Muscle layer of duodenum (tissue), 2 donors: Measurements from ENCODE around the gene NVL.

Experiments used
- H3K27ac ChIP-seq: one replicate; pipeline ENCODE4 v1.7.0; 2013; ENCODE audit warnings: mild to moderate bottlenecking, low read length
- H3K27me3 ChIP-seq: one replicate; pipeline ENCODE4 v1.7.0; 2013; ENCODE audit warnings: low read depth, mild to moderate bottlenecking, control low read depth, low read length
- H3K36me3 ChIP-seq, 2 donors: one replicate each; pipeline ENCODE4 v1.7.0; 2013; ENCODE audit warnings: low read length in 2 of 2, control low read depth in 1 of 2, mild to moderate bottlenecking in 1 of 2; ENCODE audit not compliant: insufficient read depth in 2 of 2, control insufficient read depth in 1 of 2
- H3K4me1 ChIP-seq, 2 donors: one replicate each; pipeline ENCODE4 v1.7.0; 2013; ENCODE audit warnings: low read length in 2 of 2, mild to moderate bottlenecking in 2 of 2, control low read depth in 1 of 2, moderate library complexity in 1 of 2; ENCODE audit not compliant: insufficient read depth in 2 of 2, control insufficient read depth in 1 of 2
- H3K4me3 ChIP-seq, 2 donors: one replicate each; pipeline ENCODE4 v1.7.0; 2013; ENCODE audit warnings: low read length in 2 of 2, low read depth in 1 of 2, mild to moderate bottlenecking in 1 of 2
- H3K9me3 ChIP-seq, 2 donors: one replicate each; pipeline ENCODE4 v1.7.0; 2013; ENCODE audit warnings: low read length in 2 of 2, control low read depth in 1 of 2, mild to moderate bottlenecking in 1 of 2; ENCODE audit not compliant: control insufficient read depth in 1 of 2
- donor health status: healthy.

Gene NVL

DNA sequence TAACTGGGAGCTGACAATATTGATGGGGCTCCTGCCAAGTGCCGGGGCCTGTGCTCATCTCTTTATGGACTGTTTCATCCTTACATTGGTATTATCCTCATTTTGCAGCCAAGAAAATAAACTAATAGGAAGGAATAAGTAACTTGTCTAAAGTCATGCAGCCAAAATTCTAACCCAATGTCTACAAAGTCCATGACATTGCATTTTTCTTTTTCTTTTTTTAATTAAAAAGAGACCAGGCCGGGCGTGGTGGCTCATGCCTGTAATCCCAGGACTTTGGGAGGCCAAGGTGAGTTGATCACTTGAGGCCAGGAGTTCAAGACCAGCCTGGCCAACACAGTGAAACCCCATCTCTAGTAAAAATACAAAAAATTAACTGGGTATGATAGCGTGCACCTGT, 128.1 kb downstream of the NVL start:
- H3K4me1 ChIP-seq, result peaks cover 0 to 17% of the 10 kb centered on the region in 2 donors
- no peaks in the 10 kb centered on the region for H3K27me3 ChIP-seq
- no peak overlapping the region for H3K27ac ChIP-seq
- H3K4me3 ChIP-seq, result no peak overlapping the region
- H3K36me3 ChIP-seq, result no peaks in the 10 kb centered on the region
- no peaks in the 10 kb centered on the region for H3K9me3 ChIP-seq

DNA sequence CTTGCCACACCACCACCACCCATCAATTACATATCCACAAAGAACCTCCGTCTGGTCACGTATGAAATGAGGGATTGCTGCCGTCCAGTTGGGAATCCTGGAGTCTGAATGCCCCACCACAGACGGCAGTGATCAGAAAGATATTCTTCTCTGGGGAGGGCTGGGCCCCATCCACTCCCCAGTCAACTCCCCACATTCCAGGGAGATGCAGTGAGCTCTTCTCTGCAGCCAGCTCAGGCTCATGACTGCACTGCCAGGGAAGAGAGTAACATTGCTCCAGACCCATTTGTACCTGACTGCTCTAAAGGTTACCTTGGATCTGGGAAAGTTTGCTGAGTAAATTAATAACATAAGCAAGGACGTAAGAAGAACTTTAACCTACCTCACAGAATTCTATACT, 128.6 kb downstream of the NVL start:
- no peak overlapping the region for H3K4me3 ChIP-seq
- H3K27me3 ChIP-seq, result no peaks in the 10 kb centered on the region
- H3K4me1 ChIP-seq, result peaks cover 0 to 17% of the 10 kb centered on the region in 2 donors
- H3K36me3 ChIP-seq, result no peaks in the 10 kb centered on the region
- H3K9me3 ChIP-seq, result no peaks in the 10 kb centered on the region
- H3K27ac ChIP-seq, result no peak overlapping the region

DNA sequence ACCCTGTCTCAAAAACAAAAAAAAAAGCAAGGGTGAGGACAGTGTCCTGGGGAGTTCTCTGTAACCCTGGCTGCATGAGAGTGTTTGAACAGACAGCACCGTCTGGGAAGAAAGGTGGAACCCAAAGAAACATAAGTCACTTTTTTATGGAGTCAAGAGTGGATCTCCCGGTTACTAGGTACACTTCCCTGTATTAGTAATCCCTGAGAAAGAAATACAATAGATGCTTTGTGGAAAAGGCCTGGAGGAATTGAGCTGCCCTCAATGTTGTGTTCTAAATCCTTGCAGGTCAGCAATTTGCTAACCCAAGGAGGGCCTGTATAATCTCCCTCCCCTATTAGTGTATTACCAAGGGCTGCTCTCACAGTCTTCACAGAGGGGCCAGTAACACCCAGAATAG, 130.3 kb downstream of the NVL start:
- no peaks in the 10 kb centered on the region for H3K36me3 ChIP-seq
- no peaks in the 10 kb centered on the region for H3K9me3 ChIP-seq
- peaks cover 0 to 13% of the 10 kb centered on the region in 2 donors for H3K4me1 ChIP-seq
- no peak overlapping the region for H3K4me3 ChIP-seq
- H3K27ac ChIP-seq, result no peak overlapping the region
- H3K27me3 ChIP-seq, result no peaks in the 10 kb centered on the region

DNA sequence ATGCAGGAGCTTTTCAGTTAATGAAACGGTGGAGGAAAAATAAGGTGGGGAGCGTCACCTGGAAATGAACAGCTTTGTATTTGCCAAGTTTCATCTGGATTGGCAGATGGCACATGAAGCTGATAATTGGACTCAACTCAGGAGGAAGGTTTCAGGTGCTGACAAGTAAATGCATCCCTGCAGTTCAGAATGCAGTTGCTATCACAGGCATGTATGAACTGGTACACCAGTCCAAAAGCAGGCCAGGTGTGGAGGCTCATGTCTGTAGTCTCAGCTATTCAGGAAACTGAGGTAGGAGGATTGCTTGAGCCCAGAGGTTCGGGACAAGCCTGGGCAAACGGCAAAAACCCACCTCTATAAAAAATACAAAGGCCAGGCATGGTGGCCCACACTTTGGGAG, 131.4 kb downstream of the NVL start:
- H3K4me1 ChIP-seq, result peaks cover 0 to 6% of the 10 kb centered on the region in 2 donors
- no peak overlapping the region for H3K27ac ChIP-seq
- H3K9me3 ChIP-seq, result no peaks in the 10 kb centered on the region
- H3K27me3 ChIP-seq, result no peaks in the 10 kb centered on the region
- peaks cover 4 to 7% of the 10 kb centered on the region in 2 donors for H3K36me3 ChIP-seq
- no peak overlapping the region for H3K4me3 ChIP-seq

DNA sequence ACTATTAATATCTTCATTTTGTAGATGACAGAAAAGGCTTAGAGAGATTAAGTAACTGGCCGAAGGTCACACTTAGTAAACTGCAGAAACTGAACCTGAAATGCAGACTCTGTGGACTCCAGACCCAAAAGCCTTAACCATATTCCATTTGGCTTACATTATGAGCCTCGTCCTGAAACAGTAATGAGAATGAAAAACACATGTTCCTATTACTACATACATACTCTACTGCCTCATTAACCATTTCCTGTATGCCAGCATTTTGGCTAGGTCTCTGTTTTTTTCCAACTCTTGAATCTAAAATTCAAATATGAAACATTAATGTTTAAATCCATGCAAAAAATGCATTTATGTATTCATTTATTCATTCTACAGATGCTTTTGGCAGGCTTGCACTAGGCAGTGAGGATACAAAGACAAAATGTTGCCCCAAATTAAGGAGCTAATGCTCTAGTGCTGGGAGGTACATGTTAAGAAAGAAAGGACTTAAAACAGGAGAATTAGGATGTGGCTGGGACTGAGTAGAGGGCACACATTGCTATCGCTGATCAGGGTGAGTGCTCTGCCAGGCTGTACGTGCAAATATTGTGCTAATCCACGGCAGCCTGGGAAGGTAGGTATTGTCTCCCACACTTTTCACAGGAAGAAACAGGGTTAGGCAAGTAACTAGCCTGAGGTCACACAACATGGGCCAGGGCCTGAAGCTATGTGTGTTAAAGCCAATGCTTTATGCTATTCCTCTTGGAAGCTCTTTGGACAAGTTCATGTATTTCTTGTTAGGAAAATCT, 133.0 kb downstream of the NVL start:
- no peak overlapping the region for H3K27ac ChIP-seq

DNA sequence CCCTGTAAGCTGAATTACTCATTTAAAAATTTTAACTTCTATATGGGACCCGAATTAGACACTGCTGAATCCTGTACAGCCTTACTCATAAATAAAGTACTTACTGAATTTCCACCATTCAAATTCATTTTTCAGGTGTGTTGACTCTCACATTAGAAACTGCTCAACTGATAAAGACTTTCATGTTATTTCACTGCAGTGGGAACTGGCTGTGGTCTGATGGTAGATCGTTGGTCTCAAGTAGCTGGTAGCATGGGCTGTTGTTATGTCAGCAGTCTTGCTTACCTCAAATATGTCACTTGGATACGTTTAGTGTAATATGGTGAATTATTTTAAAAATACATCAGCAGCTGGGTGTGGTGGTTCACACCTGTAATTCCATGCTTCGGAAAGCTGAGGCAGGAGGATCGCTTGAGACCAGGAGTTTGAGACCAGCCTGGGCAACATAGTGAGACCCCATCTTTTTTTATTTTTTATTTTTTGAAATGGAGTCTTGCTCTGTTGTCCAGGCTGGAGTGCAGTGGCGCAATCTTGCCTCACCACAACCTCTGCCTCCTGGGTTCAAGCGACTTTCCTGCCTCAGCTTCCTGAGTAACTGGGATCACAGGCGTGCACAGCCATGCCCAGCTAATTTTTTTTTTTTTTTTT, 136.5 kb downstream of the NVL start:
- Histone ChIP-seq H3K9me3 (no peaks in the 10 kb centered on the region), H3K36me3 (peaks cover 16 to 17% of the 10 kb centered on the region in 2 donors), H3K4me3 (no peak overlapping the region), H3K4me1 (peaks cover 0 to 5% of the 10 kb centered on the region in 2 donors), H3K27ac (no peak overlapping the region), H3K27me3 (no peaks in the 10 kb centered on the region)

More for the DNA sequence above, 133.0 kb downstream of the NVL start:
- peaks cover 14 to 15% of the 10 kb centered on the region in 2 donors for H3K36me3 ChIP-seq
- H3K9me3 ChIP-seq, result no peaks in the 10 kb centered on the region
- no peak overlapping the region for H3K4me3 ChIP-seq
- H3K27me3 ChIP-seq, result no peaks in the 10 kb centered on the region
- peaks cover 0 to 5% of the 10 kb centered on the region in 2 donors for H3K4me1 ChIP-seq

DNA sequence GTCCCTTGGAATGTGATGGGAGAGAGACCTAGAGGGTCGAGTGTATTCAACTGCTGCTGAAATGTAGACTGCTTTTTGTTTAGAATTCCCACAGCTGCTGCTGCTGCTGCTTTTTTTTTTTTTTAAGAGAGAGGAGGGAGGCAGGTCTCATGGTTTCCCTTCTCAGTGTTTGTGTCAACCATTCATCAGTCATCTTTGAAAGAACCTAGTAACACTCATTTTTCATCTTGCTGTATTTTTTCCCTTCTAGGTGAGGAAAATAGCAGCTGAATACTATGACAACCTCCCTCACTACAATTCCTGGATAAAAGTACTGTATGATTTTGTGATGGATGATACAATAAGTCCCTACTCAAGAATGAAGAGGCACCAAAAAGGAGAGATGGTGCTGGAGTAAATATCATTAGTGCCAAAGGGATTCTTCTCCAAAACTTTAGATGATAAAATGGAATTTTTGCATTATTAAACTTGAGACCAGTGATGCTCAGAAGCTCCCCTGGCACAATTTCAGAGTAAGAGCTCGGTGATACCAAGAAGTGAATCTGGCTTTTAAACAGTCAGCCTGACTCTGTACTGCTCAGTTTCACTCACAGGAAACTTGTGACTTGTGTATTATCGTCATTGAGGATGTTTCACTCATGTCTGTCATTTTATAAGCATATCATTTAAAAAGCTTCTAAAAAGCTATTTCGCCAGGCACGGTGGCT, 137.7 kb downstream of the NVL start:
- peaks cover 16 to 17% of the 10 kb centered on the region in 2 donors for H3K36me3 ChIP-seq
- no peak overlapping the region for H3K4me3 ChIP-seq
- H3K4me1 ChIP-seq, result peaks cover 0 to 5% of the 10 kb centered on the region in 2 donors
- H3K27me3 ChIP-seq, result no peaks in the 10 kb centered on the region
- no peaks in the 10 kb centered on the region for H3K9me3 ChIP-seq
- no peak overlapping the region for H3K27ac ChIP-seq

DNA sequence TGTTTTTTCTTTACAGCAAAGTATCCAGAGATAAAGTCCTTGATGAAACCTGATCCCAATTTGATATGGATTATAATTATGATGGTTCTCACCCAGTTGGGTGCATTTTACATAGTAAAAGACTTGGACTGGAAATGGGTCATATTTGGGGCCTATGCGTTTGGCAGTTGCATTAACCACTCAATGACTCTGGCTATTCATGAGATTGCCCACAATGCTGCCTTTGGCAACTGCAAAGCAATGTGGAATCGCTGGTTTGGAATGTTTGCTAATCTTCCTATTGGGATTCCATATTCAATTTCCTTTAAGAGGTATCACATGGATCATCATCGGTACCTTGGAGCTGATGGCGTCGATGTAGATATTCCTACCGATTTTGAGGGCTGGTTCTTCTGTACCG, 140.4 kb downstream of the NVL start:
- no peaks in the 10 kb centered on the region for H3K27me3 ChIP-seq
- H3K27ac ChIP-seq, result no peak overlapping the region
- no peak overlapping the region for H3K4me3 ChIP-seq
- H3K36me3 ChIP-seq, result peaks cover 16 to 17% of the 10 kb centered on the region in 2 donors
- peaks cover 0 to 17% of the 10 kb centered on the region in 2 donors for H3K4me1 ChIP-seq
- H3K9me3 ChIP-seq, result no peaks in the 10 kb centered on the region

DNA sequence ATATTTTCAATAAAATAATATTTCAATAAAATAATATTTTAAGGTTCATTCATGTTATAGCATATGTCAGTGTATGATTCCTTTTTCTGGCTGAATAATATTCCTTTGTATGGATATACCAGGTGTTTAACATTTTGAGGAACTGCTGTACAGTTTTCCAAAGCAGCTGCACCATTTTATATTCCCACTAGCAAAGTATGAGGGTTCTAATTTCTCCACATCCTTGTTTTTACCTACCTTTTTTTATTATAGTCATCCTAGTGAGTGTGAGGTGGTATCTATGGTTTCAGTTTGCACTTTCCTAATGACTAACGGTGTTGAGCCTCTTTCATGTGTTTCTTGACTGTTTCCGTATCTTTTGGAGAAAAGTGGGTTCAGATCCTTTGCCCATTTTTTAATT, 141.7 kb downstream of the NVL start:
- Histone ChIP-seq H3K36me3 (peaks cover 11 to 12% of the 10 kb centered on the region in 2 donors), H3K27ac (no peak overlapping the region), H3K4me1 (peaks cover 0 to 20% of the 10 kb centered on the region in 2 donors), H3K27me3 (no peaks in the 10 kb centered on the region), H3K4me3 (no peak overlapping the region), H3K9me3 (no peaks in the 10 kb centered on the region)

DNA sequence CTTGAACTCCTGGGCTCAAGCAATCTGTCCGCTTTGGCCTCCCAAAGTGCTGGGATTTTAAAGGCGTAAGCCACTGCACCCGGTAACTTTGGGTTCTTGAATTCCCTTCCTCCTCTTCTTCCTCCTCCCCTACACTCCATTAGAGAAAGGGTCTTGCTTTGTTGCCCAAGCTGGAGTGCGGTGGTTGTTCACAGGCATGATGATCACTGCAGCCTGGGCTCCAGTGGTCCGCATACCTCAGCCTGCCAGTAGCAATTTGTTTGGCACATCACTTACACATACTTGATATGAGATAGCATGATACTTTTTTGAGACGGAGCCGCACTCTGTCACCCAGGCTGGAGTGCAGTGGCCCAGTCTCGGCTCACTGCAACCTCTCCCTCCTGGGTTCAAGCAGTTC, 144.8 kb downstream of the NVL start:
- Histone ChIP-seq H3K4me1 (peaks cover 0 to 28% of the 10 kb centered on the region in 2 donors), H3K36me3 (peaks cover 0 to 5% of the 10 kb centered on the region in 2 donors), H3K27me3 (no peaks in the 10 kb centered on the region), H3K4me3 (no peak overlapping the region), H3K27ac (no peak overlapping the region), H3K9me3 (no peaks in the 10 kb centered on the region)

DNA sequence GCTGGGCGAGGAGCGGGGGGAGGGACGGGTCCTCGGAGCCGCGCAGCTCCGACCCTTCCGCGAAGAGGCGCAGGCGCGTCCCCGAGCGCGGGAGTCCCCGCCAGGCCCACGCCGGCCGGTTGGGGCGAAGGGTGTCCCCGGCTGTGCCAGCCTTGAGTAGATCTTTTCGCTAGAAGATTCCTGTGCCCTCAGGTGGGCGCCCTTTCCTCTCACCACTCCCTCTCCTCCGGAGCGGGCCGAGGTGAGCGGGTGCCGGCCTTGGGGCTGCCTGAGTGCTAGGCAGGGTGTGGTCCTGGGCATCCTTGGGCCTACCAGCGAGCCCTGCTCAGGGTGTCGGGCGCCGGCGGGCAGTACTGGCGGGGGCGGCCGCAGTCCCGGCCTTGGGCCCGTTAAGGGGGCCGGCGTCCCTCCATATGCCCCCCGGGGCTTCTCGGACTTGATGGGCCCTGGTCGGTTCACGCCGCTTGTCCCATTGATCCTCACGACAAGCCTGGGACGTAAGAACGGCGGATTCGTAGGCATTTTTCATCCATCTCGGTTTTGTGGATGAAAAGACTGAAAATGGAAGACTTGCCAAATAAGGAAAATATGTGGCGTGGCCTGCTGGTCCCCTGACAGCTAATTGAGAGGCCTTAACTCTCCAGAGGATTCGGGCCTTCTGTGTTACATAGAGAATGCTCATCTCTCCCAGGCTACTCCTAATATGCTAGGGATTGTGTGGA, 146.2 kb downstream of the NVL start:
- Histone ChIP-seq H3K36me3 (peaks cover 0 to 5% of the 10 kb centered on the region in 2 donors), H3K4me1 (peaks cover 0 to 28% of the 10 kb centered on the region in 2 donors), H3K27ac (peak overlapping the region; percentile 90), H3K9me3 (no peaks in the 10 kb centered on the region), H3K27me3 (no peaks in the 10 kb centered on the region), H3K4me3 (peak overlapping the region; percentile 76 to 92)
